RKO (cell line): ENCODE results near the gene NDUFA7.
A peak's percentile ranks its signal among the peaks of the same experiment; 100 is the strongest.
"Not testable (repeated sequence)": the region's sequence is repeated elsewhere in the genome, so short reads cannot be mapped to it uniquely, and the experiment has no call there.

Source experiments
- DNase-seq: peaks from one replicate; pipeline ENCODE4 v3.0.0-alpha.2; 2016; ENCODE audit warnings: low spot score

NDUFA7 gene

DNA sequence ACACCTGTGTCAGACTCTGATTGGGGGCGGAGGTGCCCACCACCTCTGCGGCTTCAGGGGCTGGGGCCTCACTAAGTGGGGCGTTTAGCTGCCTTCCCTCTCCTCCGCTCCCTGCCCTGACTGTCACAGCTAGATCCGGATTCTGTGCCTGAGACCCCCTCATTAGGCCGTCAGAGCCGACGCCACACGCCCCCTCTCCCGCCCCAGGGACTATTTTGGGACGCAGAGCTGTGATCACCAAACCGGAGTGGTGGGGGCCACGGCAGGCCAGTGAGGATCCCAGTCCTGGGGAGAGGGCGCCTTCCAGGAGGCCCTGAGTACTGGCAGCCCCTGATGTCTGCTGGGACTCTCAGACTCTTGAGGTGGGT, 21.1 kb upstream of the NDUFA7 start:
- no peak for DNase-seq

DNA sequence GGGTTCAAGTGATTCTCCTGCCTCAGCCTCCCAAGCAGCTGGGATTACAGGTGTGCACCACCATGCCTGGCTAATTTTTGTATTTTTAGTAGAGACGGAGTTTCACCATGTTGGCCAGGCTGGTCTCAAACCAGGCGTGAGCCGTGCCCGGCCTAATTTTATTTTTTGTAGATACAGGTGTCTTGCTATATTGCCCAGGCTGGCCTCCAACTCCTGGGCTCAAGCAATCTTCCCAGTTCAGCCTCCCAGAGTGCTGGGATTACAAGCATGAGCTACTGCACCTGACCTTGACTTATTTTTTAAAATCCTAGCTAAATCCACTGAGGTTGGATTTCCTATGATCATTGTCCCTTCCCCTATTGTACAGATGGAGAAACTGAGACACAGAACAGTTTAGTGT, 20.3 kb upstream of the NDUFA7 start:
- not testable (repeated sequence) for DNase-seq

DNA sequence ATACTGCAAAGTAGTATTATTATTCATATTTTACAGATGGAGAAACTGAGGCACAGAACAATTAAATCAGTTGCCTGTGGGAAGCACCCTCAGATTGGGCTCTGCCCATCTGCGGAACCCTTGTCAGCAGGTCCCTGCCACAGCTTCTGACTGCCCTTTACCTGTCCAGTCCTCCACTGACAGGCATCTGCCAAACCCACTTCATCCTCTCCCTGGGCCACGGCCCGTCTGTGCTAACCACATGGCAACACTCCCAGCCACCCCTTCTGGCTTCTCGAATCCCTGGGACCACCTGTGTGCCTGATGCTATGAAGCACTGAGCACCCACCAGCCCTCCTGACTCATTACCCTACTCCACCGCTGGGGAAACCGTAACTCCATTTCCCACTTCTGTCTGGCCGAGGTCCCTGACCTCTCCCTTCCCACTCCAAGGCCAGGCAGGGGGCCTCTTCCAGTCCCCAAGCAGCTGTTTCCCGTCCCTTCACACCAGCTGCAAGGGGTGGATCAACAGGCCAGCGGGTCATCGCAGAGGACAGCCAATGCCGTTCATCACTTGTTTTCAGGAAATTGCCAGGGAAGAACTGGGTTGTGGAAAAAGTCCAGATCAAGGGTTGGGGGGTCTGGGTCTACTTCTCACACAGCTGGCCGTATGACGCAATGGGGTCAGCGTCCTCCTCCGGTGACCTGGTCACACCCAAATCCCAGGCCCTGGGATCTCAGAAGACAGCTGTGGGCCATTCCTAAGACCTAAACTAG, 19.3 kb upstream of the NDUFA7 start:
- DNase-seq: no peak

DNA sequence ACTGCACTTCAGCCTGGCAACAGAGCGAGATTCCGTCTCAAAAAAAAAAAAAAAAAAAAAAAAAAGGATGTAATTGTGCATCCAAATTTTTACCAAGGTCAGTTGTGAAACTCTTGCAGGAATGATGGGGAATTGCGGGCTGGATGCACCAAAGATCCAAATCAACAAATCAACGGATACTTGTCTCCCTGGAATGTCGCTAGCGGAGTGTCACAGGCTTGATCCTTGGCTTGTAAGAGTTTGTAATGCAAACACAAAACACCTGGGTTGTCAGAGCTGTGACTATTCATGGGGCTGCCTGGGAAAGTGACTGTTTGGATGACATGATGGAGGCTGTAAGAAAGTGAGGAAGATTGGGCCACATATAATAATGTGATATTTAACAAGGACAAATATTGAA, 17.7 kb upstream of the NDUFA7 start:
- no peak for DNase-seq

DNA sequence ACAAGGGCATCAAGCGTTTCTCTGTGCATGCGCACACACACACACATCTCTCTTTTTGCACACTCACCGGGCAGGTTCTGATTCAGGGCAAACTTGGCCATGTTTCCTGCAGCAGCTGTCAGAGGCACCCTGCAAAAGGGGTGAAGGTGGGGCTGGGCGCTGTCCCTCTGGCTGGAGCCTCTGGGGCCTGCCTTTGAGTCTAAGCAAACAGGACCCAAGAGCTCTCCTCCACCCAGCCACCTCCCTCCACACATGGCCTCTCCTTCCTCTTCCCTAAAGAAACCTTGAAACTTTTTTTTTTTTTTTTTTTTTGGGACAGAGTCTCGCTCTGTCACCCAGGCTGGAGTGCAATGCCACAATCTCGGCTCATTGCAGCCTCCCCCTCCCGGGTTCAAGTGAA, 16.6 kb upstream of the NDUFA7 start:
- DNase-seq: no peak

DNA sequence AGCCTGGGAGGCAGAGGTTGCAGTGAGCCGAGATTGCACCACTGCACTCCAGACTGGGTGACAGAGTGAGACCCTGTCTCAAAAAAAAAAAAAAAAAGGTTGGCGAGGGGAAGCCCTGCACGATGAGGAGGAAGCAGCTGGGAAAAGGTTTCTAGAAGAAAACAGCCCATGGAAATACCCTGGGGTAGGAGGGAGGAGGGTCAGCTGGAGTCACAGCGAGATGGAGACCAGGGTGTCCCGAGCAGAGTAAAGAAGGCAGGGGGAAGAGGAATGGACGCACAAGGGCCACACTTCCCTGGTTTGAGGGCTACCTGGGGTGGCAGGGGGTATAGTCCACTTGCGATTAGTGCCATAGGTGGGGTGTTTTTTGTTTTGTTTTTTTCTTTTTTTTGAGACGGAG, 15.5 kb upstream of the NDUFA7 start:
- DNase-seq: no peak

DNA sequence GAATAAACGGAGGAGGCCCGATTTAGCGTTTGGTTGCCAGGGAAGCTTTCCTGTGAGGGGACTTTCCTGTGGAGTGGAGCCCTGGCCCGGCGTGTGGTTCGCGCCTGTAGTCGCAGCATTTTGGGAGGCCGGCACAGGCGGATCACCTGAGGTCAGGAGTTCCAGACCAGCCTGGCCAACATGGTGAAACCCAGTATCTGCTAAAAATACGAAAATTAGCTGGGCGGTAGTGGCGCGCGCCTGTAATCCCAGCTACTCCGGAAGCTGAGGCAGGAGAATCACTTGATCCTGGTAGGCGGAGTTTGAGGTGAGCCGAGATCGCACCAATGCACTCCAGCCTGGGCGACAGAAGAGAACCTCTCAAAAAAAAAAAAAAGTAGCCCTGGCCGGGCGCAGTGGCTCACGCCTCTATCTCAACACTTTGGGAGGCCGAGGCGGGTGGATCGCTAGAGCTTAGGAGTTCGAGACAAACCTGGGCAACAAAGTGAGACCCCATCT, 14.9 kb upstream of the NDUFA7 start:
- DNase-seq: no peak

DNA sequence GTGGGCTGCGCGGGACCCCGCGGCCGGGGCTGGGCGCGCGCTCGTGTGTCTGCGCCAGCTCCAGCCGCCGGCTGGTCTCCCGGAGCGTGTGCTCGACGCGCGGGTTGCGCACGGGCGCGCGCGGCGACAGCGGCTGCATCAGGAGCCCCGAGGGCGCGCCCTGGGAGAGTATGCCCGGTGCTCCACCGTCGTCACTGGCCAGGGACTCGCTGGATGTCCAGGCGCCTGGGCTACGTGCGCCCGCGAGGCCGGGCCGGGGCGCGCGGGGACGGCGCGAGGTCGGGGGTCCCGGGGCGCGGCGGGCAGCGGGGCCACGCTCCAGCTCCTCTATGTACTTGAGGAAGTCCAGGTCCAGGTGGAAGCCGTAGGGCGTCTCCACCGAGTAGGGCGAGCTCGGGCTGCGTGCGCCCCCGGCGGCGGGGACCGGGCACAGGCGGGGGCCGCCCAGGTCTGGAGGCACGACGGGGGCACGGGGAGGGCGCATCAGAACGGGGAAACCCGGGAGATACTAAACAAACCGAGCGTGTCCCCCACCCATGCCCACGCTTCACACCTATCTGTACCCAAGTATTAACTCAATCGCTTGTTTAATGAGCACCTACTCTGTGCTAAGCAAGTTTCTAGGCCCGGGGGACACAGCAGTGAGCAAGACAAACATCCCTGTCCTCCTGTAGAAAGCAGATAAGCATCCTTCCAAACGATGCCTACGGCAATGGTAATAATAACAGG, 14.3 kb upstream of the NDUFA7 start:
- DNase-seq: no peak

DNA sequence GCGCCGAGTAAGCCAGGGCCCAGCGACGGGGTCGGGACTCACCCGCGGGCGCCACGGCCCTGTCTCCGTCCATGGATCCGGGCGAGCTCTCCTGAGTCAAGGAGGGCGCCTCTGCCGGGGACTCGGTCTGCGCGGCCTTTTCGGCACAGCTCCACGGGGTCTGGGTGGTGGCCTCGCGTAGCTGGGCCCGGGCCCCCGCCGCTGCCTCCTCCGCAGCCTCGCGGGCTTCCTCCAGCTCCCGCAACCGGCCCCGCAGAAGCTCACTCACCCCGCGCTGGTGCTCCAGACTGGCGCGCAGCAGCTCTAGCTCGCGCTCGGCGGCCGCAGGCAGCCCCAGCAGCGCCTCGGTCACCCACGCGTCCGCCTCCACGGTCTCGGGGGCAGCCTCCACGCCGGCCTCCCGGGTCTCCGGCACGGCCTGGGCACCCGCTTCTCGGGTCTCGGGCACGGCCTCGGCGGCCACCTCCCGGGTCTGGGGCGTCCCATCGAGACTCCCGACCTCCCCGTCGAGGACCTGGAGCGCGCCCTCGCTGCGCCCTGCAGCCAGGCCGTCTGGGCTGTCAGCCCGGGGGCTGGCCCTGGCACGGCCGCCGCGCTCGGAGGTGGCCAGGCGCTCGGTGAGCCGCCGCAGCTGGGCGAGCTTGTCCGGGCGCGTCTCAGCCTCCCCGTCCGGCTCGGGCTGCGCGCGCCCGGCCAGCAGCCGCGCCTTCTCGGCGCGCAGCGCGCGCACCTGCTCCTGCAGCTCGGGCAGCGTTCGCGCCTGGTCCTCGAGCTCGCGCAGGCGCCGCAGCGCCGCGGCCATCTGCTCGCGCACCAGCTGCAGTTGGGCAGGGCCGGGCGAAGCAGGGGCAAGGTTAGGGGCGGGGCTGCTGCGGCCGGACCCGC, 13.5 kb upstream of the NDUFA7 start:
- DNase-seq: peak; percentile 79

DNA sequence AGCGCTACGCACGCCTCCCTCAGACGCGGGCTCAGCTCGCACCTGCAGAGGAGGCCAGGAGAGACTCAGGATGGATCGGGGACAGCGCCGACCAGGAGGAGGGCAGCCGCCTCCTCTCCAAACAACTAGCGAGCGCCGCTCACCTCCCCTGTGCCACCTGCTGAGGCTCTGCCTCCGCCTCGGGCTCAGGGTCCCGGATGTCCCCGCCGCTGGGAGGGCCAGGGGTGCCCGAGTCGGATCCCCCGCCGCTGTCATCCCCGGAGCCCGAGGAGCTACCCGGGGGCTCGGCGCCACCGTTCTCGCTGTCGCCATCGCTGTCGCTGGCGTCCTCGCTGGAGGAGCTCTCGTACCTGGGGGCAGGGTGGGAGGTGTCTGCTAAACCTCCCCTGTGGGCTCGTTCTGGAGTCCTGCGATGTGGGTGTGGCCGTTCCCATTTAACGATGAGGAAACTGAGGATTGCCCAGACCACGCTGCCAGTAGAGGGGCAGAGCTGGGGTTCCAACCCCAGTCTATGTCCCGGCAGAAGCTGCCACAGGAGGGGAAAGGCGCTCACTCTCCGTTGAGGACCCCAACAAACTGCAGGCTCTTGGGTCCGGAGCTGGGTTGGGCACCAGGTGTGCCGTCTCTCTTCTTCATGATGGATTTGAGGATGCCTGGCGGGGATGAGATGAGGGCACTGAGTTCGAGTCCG, 12.7 kb upstream of the NDUFA7 start:
- DNase-seq: no peak

DNA sequence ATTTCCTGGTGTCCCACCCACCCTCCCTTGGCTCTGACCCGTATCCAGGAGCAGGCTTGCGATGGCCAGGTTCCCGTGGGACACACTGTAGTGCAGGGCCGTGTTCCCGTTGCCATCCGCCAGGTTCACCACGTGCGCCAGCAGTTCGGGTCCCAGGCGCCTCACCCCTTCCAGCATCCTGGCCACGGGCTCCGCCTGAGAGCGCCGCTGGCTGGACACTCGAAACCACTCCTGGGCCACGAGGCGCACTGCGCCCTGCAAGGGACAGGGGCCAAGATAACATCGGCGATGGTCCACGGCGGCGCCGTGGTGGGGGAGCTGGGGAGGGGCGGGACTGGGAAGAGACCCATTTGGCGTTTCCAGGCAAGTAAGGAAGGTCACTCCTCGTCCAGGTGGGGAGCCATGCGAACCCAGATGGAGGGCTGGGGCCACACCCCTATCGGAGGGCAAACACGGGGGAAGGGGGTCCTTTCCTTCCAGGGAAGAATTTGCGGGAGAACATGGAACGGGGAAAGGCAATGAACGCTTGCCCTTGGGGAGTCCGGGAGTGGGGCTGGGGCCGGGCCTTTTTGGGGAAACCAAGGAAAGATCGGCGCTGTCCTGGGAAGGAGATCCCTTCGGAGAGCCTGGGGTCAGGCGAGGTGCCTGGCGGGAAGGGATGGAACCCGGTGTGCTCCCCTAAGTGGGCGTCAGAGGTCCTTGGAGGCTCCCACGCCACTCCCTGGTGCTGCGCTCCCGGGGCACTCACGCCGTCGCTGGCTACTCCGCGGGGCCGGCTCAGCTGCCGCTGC, 12.0 kb upstream of the NDUFA7 start:
- no peak for DNase-seq

DNA sequence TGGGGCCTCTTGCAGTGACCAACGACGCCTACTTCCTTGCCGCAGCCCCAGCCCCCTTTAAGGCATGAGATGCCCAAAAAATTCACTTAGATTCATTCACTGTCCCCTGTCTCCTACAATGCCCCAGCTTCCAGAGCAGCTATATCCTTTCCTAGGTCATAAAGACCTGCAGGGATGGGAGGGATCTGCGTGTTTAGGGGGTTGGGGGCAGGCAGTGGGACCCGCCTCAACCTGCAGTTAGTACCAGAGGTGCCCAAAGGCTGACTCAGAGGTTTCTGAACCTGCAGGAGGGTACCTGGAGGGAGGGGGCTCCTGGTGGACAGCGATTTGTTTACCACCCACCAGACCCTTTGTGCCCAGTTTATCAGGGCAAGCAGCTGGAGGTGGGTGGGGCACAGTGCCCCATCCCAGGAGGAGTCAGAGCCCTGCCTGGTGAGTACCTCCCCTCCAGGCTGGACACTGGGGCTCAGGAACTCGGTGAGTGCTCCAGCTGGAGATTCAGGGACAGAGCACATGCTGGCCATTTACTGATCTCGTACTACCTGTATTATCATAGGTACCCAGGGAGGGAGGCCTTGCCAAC, 10.2 kb upstream of the NDUFA7 start:
- no peak for DNase-seq

DNA sequence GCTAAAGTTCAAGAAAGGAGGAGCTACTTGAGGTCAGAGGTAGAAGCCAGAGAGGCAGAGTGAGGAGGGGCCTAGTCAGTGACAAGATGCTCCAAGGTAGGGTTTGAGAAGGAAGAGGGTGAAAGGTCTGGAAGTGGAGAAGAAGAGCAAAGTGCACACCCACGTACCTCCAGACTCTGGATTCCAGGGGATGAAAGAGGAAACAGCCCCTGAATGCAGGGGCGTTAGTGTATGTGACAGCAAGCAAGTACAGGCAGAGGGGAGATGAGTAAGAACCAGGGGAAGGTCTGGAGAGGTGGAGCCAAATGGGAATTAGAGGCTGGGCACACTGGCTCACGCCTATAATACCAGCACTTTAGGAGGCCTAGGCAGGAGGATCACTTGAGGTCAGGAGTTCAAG, 8.8 kb upstream of the NDUFA7 start:
- DNase-seq: no peak

DNA sequence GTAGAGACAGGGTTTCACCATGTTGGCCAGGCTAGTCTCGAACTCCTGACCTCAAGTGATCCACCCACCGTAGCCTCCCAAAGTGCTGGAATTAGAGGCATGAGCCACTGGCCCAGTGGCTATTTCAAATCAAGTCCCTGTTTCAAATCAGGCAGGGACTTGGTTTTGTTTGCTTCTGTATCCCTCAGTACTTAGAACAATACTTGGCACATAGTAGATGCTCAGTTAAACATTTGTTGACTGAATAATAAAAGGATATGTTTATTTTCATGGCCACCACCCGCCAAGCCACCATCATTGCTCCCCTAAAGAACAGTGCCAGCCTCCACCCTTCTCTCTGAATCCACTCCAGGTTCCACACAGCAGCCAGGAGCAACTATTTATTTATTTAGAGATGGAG, 4.3 kb upstream of the NDUFA7 start:
- no peak for DNase-seq

DNA sequence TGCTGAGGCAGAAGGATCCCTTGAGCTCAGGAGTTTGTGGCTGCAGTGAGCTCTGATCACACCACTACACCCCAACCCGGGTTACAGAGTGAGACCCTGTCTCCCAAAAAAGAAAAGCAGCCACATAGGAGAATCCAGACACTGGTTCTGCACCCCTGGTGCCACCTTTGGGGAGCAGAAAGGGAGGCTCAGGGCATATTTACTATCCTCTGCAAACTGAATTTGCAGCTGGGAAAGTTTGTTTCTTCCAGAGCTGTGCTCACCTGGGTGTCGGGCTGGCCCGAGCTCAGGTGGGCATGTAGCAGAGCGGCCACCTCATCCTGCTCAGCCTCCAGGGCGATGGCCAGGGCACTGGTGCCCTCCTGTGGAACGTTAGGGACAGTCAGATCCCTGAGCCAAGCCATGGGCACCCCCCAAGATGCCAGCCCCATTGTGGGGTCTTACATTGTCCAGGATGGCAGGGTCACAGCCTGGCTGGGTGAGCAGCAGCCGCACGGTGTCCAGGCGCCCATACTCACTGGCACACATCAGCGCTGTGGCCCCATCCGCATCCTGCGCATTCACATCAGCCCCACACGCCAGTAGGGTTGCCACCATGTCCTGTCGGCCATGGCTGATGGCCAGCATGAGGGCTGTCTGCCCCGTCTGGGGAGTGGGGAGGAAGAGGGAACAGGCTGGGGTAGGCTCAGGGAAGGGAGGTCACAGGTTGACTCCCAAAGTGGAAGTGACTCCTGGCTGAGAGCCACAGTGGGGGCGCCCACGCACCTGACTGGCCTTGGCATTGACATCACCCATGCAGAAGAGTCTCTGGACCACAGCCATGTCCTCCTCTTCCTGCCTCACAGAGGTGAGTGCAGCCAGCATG, 3.2 kb upstream of the NDUFA7 start:
- peak; percentile 57 for DNase-seq

DNA sequence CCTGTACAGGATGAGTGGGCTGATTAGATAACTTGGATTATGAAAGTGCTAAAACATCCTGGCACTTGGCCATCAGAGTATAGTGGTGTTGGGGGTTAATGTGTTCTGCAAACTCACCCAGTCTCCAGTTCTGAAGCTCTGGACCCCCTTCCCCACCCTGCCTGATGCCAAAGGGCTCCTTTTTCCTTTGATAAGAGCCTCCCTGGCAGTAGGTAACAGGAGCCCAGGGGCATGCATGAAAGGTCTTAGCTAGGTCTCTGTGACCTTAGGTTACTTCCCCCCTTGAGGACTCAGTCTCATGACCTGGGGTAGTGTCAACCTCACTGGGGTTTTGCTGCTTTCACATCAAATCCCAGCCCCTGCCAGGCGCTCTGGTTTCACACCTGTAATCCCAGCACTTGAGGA, 2.6 kb upstream of the NDUFA7 start:
- DNase-seq: no peak

DNA sequence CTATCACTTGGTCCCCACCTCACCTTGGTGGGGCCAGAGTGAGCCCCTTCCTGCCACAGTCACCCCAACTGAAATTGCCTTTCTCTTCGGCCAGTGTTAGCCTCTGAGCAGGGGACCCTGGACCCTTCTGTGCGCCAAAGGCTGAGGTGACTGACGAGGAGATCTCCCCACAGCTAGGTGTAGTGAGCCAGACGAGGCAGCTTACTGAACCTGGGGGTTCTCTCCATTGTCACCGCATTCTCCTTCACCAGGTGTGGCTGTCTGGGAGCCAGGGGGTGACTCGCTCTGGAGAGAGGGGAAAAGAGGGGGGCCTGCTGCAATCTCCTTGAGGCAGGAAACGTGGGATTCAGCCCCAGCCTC, 1.4 kb upstream of the NDUFA7 start:
- no peak for DNase-seq

DNA sequence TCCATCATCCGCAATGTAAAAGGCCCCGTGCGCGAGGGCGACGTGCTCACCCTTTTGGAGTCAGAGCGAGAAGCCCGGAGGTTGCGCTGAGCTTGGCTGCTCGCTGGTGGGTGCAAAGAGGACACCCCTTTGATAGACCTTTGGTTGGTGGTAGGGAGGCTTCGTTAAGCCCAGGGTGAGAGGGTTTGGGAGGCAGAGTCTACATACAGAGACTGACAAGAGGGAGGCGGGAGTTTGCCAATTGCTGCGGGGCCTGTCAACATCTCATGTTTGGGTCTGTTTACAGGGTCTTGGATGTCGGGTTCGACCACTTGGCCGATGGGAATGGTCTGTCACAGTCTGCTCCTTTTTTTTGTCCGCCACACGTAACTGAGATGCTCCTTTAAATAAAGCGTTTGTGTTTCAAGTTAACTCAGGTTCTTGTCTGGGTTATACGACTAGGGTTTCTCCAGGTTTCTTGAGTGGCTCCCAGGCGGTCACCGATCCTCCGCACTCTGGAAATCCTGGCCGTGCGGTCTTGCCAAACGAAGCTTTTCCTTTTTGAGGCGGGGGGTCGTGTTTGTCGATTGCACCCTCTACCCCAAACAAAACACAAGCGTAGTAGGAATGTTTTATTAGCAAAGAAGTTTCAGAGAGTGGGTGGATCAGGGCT, 937 bp upstream of the NDUFA7 start:
- DNase-seq: no peak

DNA sequence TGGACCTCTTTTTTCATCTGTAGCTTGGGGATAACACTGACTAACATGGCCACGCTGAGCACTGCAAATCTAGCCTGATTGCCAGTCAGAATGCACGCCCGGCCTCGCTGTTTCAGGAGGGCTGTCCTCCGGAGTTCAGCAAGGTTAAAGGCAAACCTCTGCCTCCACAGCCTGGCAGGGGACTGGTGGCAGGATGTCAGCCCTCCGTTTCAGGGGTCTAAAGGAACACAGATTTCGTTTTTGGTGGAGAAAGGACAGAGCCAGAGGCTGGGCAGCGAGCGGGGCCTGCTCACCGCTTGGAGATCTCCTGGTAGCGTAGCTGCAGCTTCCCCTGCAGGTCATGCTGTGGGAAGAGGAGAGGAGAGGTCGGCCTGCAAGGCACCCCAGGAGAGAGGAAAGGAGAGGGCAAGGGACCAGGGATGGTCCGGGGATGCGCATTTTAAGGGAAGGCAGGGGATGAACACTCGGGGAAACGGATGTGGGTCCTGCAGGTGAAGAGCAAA, 560 bp downstream of the NDUFA7 start:
- peak; percentile 55 for DNase-seq
